ENCODE results near the gene PCBD1. TPM values are rescaled to one million over a fixed set of nuclear protein-coding genes. Genes with fewer than 3 reads are reported as not detected.

Gene PCBD1
- polyA plus RNA-seq, 3 donors: 18.0 to 28.3 (median 21.3) TPM

DNA sequence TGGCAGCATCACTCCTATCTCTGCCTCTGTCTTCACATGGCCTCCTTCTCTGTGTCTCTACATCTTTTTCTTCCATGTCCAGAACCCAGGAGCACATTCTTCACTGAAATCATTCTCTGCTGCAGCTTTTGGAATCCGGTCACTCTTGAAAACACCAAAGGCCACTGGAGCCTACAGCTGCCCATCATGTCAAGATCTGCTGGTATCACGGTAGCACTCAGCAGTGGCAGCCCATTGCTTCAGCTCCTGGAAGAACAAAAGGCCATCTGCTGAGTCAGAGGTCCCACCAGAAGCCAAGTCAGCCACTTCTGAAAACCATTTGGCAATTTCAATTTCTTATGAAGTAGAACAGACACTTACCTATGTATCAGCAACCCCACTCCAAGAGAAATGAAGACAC lies 6.1 kb upstream of the PCBD1 start:
- Histone ChIP-seq H3K79me2 (ENCODE audit: insufficient read depth, low read length) (no peaks in the 10 kb centered on the region), H3K4me1 (ENCODE audit: control insufficient read depth in 1 of 2, insufficient read depth in 2 of 2, low read length in 2 of 2) (no peaks in the 10 kb centered on the region), H4K20me1 (ENCODE audit: insufficient read depth, low read length) (no peaks in the 10 kb centered on the region), H3K36me3 (replicated peaks in 1 of 2; ENCODE audit: control insufficient read depth in 1 of 2, insufficient read depth in 2 of 2, low read length in 2 of 2) (no peaks in the 10 kb centered on the region), H3K9me3 (replicated peaks in 1 of 2; ENCODE audit: control insufficient read depth in 1 of 2, insufficient read depth in 1 of 2, low read length in 2 of 2) (no peaks in the 10 kb centered on the region), H3K27ac (ENCODE audit: low read depth in 1 of 2, low read length in 2 of 2) (no peak overlapping the region), H3K27me3 (ENCODE audit: control insufficient read depth in 2 of 2, insufficient read depth in 2 of 2, low read length in 2 of 2) (no peaks in the 10 kb centered on the region), H2AFZ (ENCODE audit: insufficient read depth, low read depth, low read length, poor library complexity, severe bottlenecking) (no peak overlapping the region), H3K4me2 (replicated peaks; ENCODE audit: extremely low read depth, low read length, poor library complexity, severe bottlenecking) (no peak overlapping the region), H3K4me3 (replicated peaks in 1 of 3; ENCODE audit: low read depth in 2 of 3, low read length in 3 of 3) (no peak overlapping the region), H3K9ac (ENCODE audit: insufficient read depth, low read length, poor library complexity, severe bottlenecking) (no peak overlapping the region)
- Mint-ChIP-seq H3K27me3 (ENCODE audit: low read depth in 3 of 3) (peaks cover 2 to 6% (median 3%) of the 10 kb centered on the region in 3 donors), H3K4me3 (no peak overlapping the region), H3K4me1 (no peaks in the 10 kb centered on the region), H3K27ac (no peak overlapping the region), H3K36me3 (no peaks in the 10 kb centered on the region), H3K9me3 (peaks cover 0 to 3% (median 0%) of the 10 kb centered on the region in 7 donors)
- no peak for DNase-seq
- WGBS (ENCODE audit: insufficient coverage): 100% methylated on average over 2 of the region's 2 CpGs
- TF ChIP-seq, protein P1, sequence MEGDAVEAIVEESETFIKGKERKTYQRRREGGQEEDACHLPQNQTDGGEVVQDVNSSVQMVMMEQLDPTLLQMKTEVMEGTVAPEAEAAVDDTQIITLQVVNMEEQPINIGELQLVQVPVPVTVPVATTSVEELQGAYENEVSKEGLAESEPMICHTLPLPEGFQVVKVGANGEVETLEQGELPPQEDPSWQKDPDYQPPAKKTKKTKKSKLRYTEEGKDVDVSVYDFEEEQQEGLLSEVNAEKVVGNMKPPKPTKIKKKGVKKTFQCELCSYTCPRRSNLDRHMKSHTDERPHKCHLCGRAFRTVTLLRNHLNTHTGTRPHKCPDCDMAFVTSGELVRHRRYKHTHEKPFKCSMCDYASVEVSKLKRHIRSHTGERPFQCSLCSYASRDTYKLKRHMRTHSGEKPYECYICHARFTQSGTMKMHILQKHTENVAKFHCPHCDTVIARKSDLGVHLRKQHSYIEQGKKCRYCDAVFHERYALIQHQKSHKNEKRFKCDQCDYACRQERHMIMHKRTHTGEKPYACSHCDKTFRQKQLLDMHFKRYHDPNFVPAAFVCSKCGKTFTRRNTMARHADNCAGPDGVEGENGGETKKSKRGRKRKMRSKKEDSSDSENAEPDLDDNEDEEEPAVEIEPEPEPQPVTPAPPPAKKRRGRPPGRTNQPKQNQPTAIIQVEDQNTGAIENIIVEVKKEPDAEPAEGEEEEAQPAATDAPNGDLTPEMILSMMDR (IDR thresholded peaks at IDR 0.05): no peak
- intact Hi-C loops (cut with micrococcal nuclease): no loop called here

- Histone ChIP-seq H3K9me3 (replicated peaks in 1 of 2; ENCODE audit: control insufficient read depth in 1 of 2, insufficient read depth in 1 of 2, low read length in 2 of 2) (no peaks in the 10 kb centered on the region), H2AFZ (ENCODE audit: insufficient read depth, low read depth, low read length, poor library complexity, severe bottlenecking) (no peak overlapping the region), H3K79me2 (ENCODE audit: insufficient read depth, low read length) (no peaks in the 10 kb centered on the region), H3K36me3 (replicated peaks in 1 of 2; ENCODE audit: control insufficient read depth in 1 of 2, insufficient read depth in 2 of 2, low read length in 2 of 2) (no peaks in the 10 kb centered on the region), H3K4me1 (ENCODE audit: control insufficient read depth in 1 of 2, insufficient read depth in 2 of 2, low read length in 2 of 2) (peaks cover 6 to 7% of the 10 kb centered on the region in 2 donors), H3K4me3 (replicated peaks in 1 of 3; ENCODE audit: low read depth in 2 of 3, low read length in 3 of 3) (no peak overlapping the region), H3K27ac (ENCODE audit: low read depth in 1 of 2, low read length in 2 of 2) (no peak overlapping the region), H4K20me1 (ENCODE audit: insufficient read depth, low read length) (no peaks in the 10 kb centered on the region), H3K4me2 (replicated peaks; ENCODE audit: extremely low read depth, low read length, poor library complexity, severe bottlenecking) (no peak overlapping the region), H3K27me3 (ENCODE audit: control insufficient read depth in 2 of 2, insufficient read depth in 2 of 2, low read length in 2 of 2) (no peaks in the 10 kb centered on the region), H3K9ac (ENCODE audit: insufficient read depth, low read length, poor library complexity, severe bottlenecking) (no peak overlapping the region)
- Mint-ChIP-seq H3K36me3 (no peaks in the 10 kb centered on the region), H3K9me3 (peaks cover 0 to 3% (median 0%) of the 10 kb centered on the region in 7 donors), H3K4me3 (no peak overlapping the region), H3K27ac (no peak overlapping the region), H3K27me3 (ENCODE audit: low read depth in 3 of 3) (peaks cover 2 to 4% (median 3%) of the 10 kb centered on the region in 3 donors), H3K4me1 (peaks cover 7% of the 10 kb centered on the region)
- 79% methylated on average over 5 of the region's 10 CpGs for WGBS (ENCODE audit: insufficient coverage)
- DNase-seq: no peak
- TF ChIP-seq, protein P1 (IDR thresholded peaks at IDR 0.05): no peak
- intact Hi-C loops (cut with micrococcal nuclease): no loop called here
These were observed 5.1 kb upstream of the PCBD1 start for GRCh38 chr10:70893227-70894006.
